H1 (cell line): Measurements from ENCODE around the gene HSPA12A. TPM values are rescaled to one million over a fixed set of nuclear protein-coding genes. Genes with fewer than 3 reads are reported as not detected.

Experiments used
- BCL11A ChIP-seq, 2 experiments: IDR thresholded peaks; one replicate each; pipeline ENCODE4 v1.6.1; 2011; ENCODE audit warnings: low read depth in 2 of 2, low read length in 2 of 2, mild to moderate bottlenecking in 2 of 2
- CHD7 ChIP-seq: fragments of 300-600 bp; sonication (generic); IDR thresholded peaks from 2 replicates; pipeline ENCODE4 v1.7.1; 2012; ENCODE audit warnings: low read length, moderate library complexity, mild to moderate bottlenecking, inconsistent platforms; ENCODE audit not compliant: insufficient replicate concordance
- TAF7 ChIP-seq: optimal IDR thresholded peaks from 2 replicates; pipeline ENCODE3; 2011; ENCODE audit warnings: low read depth, mild to moderate bottlenecking, inconsistent platforms, low read length, moderate library complexity, borderline replicate concordance
- TCF12 ChIP-seq: IDR thresholded peaks from 2 replicates; pipeline ENCODE4 v1.6.1; 2011; ENCODE audit warnings: low read depth, mild to moderate bottlenecking, low read length
- USF2 ChIP-seq: IDR thresholded peaks from 2 replicates; pipeline ENCODE4 v1.6.1; 2011; ENCODE audit warnings: low read length, improper control_type of control experiment
- polyA plus RNA-seq, 7 experiments: library from polyadenylated mRNA; depleted of rRNA in 3 of 7; stranded (reverse) in 5 of 7; unstranded in 2 of 7; fragments of >200 nt in 5 of 7; fragments of 200-250 nt in 2 of 7; gene quantifications; 1 replicate in 5 of 7; 2 replicates in 1 of 7; 4 replicates in 1 of 7; pipeline versions ENCODE4 v1.2.1 to v1.2.3, GENCODE V29; 2011 to 2013; ENCODE audit warnings: missing spikeins in 2 of 7, mixed read lengths in 2 of 7
- total RNA-seq: library from RNA; stranded (reverse); fragmentation: NEBNext Ultra II Directional; extraction: Animal tissue kit (Norgen Biotek cat#: 25700); gene quantifications from 2 replicates; pipeline ENCODE4 v1.2.1, GENCODE V29; 2021

HSPA12A gene
- total and polyA plus RNA-seq, 2 of the 8 experiments (the other 6 are each of a cell fraction or from before 2014, with no cell fraction given): 3.1 to 6.9 TPM

- TF ChIP-seq CHD7 (no peak), BCL11A (IDR thresholded peaks at IDR 0.05; ENCODE audit: low read depth in 2 of 2, low read length in 2 of 2) (no peak), TAF7 (no peak), TCF12 (no peak), USF2 (no peak)
Measured at GRCh38 chr10:116769368-116769767, 27.0 kb upstream of the HSPA12A start (continued).
